ENCODE measurements around the gene TNNC2.

DNA sequence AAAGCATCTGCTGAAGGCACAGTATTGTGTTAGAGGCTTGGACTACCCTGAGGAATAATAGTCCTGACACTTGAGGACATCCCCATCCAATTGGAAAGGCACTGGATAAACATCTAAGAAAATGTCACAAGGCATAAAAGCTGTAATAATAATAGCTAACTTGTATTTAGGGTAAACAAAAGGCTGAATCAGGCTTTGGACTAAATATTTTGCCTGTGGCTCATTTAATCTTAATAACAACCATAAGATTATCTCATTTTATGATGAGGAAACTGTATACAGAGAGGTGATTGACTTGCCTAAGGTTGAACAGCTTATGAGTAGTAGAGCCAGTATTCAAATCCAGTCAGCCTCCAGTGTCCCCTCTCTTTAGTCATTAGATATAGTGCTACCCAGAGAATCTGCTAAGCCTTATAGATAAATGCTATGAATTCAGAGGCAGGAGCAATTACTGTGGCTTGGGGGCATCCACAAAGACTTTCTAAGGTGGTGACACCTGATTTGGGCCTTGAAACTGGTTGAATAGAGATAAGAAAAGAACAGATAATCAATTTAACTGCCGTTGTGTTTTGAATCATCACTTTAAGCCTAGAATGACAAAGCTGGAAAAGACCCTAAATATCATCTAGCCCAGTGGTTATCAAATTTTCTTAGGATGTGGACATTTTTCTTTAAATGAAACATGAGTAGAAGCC lies 46.4 kb upstream of the TNNC2 start:
- TF ChIP-seq, protein P1, sequence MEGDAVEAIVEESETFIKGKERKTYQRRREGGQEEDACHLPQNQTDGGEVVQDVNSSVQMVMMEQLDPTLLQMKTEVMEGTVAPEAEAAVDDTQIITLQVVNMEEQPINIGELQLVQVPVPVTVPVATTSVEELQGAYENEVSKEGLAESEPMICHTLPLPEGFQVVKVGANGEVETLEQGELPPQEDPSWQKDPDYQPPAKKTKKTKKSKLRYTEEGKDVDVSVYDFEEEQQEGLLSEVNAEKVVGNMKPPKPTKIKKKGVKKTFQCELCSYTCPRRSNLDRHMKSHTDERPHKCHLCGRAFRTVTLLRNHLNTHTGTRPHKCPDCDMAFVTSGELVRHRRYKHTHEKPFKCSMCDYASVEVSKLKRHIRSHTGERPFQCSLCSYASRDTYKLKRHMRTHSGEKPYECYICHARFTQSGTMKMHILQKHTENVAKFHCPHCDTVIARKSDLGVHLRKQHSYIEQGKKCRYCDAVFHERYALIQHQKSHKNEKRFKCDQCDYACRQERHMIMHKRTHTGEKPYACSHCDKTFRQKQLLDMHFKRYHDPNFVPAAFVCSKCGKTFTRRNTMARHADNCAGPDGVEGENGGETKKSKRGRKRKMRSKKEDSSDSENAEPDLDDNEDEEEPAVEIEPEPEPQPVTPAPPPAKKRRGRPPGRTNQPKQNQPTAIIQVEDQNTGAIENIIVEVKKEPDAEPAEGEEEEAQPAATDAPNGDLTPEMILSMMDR (IDR thresholded peaks at IDR 0.05; ENCODE audit: low read depth, low read length), result no peak
- TF ChIP-seq POLR2A (IDR thresholded peaks at IDR 0.05; ENCODE audit: extremely low read depth, insufficient read length), result no peak
- TF ChIP-seq MYC (IDR thresholded peaks at IDR 0.05; ENCODE audit: low read depth, low read length), result no peak
- TF ChIP-seq, protein P2, sequence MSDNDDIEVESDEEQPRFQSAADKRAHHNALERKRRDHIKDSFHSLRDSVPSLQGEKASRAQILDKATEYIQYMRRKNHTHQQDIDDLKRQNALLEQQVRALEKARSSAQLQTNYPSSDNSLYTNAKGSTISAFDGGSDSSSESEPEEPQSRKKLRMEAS (IDR thresholded peaks at IDR 0.05; ENCODE audit: low read depth, low read length), result no peak
